ENCODE results near the gene MTURN. TPM values are rescaled to one million over a fixed set of nuclear protein-coding genes. Genes with fewer than 3 reads are reported as not detected.
A peak's percentile ranks its signal among the peaks of the same experiment; 100 is the strongest.

The MTURN gene
- total and polyA plus RNA-seq, 7 experiments from 2014 or later = 2.7 to 38.7 (median 18.9) TPM

DNA sequence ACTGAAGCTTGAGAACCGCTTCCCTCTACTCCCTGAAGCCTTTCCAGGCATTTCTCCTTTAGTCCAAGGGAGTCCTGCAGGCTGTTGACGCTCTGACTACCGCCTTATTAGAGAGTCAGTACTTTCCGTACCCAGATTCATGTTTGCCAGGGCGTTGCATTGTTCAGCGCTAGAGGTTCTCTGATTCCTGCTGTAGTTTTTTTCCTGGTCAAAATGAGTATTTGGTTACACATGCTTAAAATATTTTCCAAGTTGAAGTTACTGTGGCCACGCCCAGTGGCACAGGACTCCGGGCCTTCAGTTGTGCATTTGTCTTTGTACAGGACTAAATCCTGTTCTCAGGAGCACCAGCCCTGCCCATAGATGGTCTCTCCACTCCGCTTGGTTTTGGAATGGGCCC is 7.9 kb downstream of the MTURN start:
- Histone ChIP-seq H3K9me3 (ENCODE audit: control insufficient read depth in 2 of 3, low read length in 3 of 3) (no peaks in the 10 kb centered on the region), H3K4me1 (ENCODE audit: control insufficient read depth in 2 of 2, insufficient read depth in 2 of 2, low read length in 2 of 2) (no peaks in the 10 kb centered on the region), H3K4me3 (ENCODE audit: low read length) (no peak overlapping the region), H3K36me3 (ENCODE audit: control insufficient read depth in 2 of 3, insufficient read depth in 3 of 3, low read length in 3 of 3) (no peaks in the 10 kb centered on the region), H3K27ac (ENCODE audit: low read depth, low read length) (no peak overlapping the region), H3K27me3 (ENCODE audit: control insufficient read depth in 2 of 2, insufficient read depth in 2 of 2, low read length in 2 of 2) (no peaks in the 10 kb centered on the region)
- Mint-ChIP-seq H3K4me3 (no peak overlapping the region), H3K4me1 (peaks cover 0 to 12% (median 4%) of the 10 kb centered on the region in 7 donors), H3K27me3 (peaks cover 0 to 2% (median 0%) of the 10 kb centered on the region in 5 donors), H3K9me3 (no peaks in the 10 kb centered on the region), H3K36me3 (no peaks in the 10 kb centered on the region), H3K27ac (no peak overlapping the region)
- ATAC-seq (no peak), DNase-seq (no peak)
- ChIA-PET CTCF (no interaction called here), POLR2A (no interaction called here)
- intact Hi-C loops (cut with micrococcal nuclease) = no loop called here

DNA sequence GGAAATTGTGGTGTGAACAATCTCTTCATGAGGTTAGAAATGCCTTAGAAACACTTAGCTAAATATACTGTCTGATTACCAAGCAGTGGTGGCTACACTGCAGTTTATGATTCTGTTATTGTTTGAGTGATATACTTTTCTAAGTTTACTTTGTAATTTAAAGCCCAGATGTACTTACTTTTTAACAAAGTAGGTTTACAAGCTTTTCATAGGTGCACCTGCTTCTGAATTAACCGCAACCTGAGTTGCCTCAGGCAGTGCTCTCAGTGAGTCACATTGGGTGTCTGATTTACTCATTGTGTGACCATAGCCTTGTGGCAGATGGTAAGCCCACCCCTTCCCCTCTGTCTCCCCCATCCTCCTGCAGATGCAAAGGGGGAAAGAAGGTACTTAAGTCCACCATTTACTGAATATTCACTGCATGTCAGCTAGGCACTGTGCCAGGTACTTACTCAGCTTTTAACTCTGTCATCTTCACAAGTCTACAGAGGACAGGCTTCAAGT is 9.0 kb downstream of the MTURN start:
- Histone ChIP-seq H3K4me3 (ENCODE audit: low read length) (no peak overlapping the region), H3K9me3 (ENCODE audit: control insufficient read depth in 2 of 3, low read length in 3 of 3) (no peaks in the 10 kb centered on the region), H3K27me3 (ENCODE audit: control insufficient read depth in 2 of 2, insufficient read depth in 2 of 2, low read length in 2 of 2) (no peaks in the 10 kb centered on the region), H3K27ac (ENCODE audit: low read depth, low read length) (no peak overlapping the region), H3K36me3 (ENCODE audit: control insufficient read depth in 2 of 3, insufficient read depth in 3 of 3, low read length in 3 of 3) (no peaks in the 10 kb centered on the region), H3K4me1 (ENCODE audit: control insufficient read depth in 2 of 2, insufficient read depth in 2 of 2, low read length in 2 of 2) (peaks cover 0 to 6% of the 10 kb centered on the region in 2 donors)
- DNase-seq = no peak
- CTCF ChIA-PET = no interaction called here
- POLR2A ChIA-PET = interaction anchor here (1.1 kb wide), 2 partner anchors 9 to 14 kb away, joined by 3 to 4 read pairs; partner anchors contain the start of gene MTURN
- intact Hi-C loops (cut with micrococcal nuclease) = no loop called here
- peaks cover 0 to 2% (median 0%) of the 10 kb centered on the region in 5 donors for H3K36me3 Mint-ChIP-seq
- H3K27ac Mint-ChIP-seq = peak overlapping the region in 1 of 9 donors; percentile 6
- H3K4me3 Mint-ChIP-seq = no peak overlapping the region
- peaks cover 0 to 11% (median 4%) of the 10 kb centered on the region in 7 donors for H3K4me1 Mint-ChIP-seq
- H3K9me3 Mint-ChIP-seq = no peaks in the 10 kb centered on the region
- H3K27me3 Mint-ChIP-seq = no peaks in the 10 kb centered on the region
- ATAC-seq = no peak

DNA sequence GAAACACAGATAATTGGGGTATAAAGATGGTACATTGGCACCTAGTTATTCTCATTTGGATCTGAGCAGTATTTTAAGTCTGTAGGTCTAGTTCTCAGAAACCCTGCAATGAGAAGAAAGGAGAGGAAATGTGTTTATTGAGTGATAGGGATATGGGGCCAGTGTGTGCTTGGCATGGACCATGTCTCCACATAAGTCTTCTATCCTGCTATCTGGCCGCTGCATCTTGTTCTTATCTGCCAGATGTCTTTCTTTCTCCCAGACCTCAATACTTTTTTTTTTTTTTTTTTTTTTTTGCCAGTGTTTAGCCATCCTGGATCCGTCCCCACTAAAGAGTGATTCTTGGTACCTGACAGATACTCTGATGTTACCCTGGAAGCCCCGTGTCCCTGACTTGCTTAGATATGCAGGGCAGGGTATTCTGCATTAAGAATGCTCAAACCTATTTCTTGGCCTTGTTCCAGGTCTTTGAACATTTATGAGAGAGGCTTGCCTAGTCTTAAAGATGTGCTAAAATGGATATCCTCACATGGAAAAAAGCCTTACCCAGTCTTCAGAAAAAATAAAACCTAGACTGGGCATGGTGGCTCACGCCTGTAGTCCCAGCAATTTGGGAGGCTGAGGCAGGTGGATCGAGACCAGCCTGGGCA is 10.0 kb downstream of the MTURN start:
- no peak overlapping the region for H3K27ac ChIP-seq (ENCODE audit: low read depth, low read length)
- ChIA-PET CTCF (no interaction called here), POLR2A (interaction anchor here (1.1 to 1.2 kb wide), 2 partner anchors 10 to 13 kb away, joined by 3 to 4 read pairs; partner anchors contain the start of gene MTURN)
- intact Hi-C loops (cut with micrococcal nuclease) = no loop called here
- H3K4me3 ChIP-seq (ENCODE audit: low read length) = no peak overlapping the region
- no peaks in the 10 kb centered on the region for H3K9me3 ChIP-seq (ENCODE audit: control insufficient read depth in 2 of 3, low read length in 3 of 3)
- Mint-ChIP-seq H3K36me3 (peaks cover 0 to 2% (median 0%) of the 10 kb centered on the region in 5 donors), H3K9me3 (no peaks in the 10 kb centered on the region), H3K4me3 (no peak overlapping the region), H3K27ac (peak overlapping the region in 1 of 9 donors; percentile 39), H3K27me3 (no peaks in the 10 kb centered on the region), H3K4me1 (peaks cover 0 to 15% (median 4%) of the 10 kb centered on the region in 7 donors)
- ATAC-seq (no peak), DNase-seq (no peak)
- H3K27me3 ChIP-seq (ENCODE audit: control insufficient read depth in 2 of 2, insufficient read depth in 2 of 2, low read length in 2 of 2) = no peaks in the 10 kb centered on the region
- no peaks in the 10 kb centered on the region for H3K36me3 ChIP-seq (ENCODE audit: control insufficient read depth in 2 of 3, insufficient read depth in 3 of 3, low read length in 3 of 3)
- H3K4me1 ChIP-seq (ENCODE audit: control insufficient read depth in 2 of 2, insufficient read depth in 2 of 2, low read length in 2 of 2) = peaks cover 0 to 14% of the 10 kb centered on the region in 2 donors

DNA sequence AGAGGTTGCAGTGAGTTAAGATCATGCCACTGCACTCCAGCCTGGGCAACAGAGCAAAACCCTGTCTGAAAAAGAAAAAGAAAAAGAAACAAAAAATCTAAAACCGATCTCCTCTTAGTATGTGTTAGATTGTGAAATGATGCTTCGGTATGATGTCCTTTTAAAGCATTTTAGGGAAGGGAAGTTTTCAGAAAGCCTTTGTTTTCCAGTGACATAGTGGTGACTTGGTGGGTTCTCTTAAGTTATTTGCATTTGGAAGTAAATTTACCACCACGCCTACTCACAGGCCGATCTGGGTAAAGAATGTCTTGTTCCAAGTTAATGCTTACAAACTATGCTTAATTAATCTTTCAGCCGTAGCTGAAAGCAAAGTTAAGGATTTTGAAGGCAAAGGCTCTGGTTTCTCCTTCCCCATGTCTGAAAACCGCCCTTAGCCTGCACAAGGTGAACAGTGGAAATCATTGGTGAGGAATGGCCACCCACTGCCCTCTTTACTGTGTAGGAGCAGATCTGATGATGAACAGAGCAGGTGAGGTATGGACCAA is 10.7 kb downstream of the MTURN start:
- ATAC-seq (no peak), DNase-seq (no peak)
- H3K9me3 ChIP-seq (ENCODE audit: control insufficient read depth in 2 of 3, low read length in 3 of 3) = no peaks in the 10 kb centered on the region
- H3K27ac Mint-ChIP-seq = no peak overlapping the region
- no peaks in the 10 kb centered on the region for H3K27me3 Mint-ChIP-seq
- no peak overlapping the region for H3K4me3 Mint-ChIP-seq
- intact Hi-C loops (cut with micrococcal nuclease) = no loop called here
- peaks cover 0 to 14% of the 10 kb centered on the region in 2 donors for H3K4me1 ChIP-seq (ENCODE audit: control insufficient read depth in 2 of 2, insufficient read depth in 2 of 2, low read length in 2 of 2)
- no peak overlapping the region for H3K4me3 ChIP-seq (ENCODE audit: low read length)
- H3K27ac ChIP-seq (ENCODE audit: low read depth, low read length) = no peak overlapping the region
- peaks cover 0 to 17% (median 3%) of the 10 kb centered on the region in 7 donors for H3K4me1 Mint-ChIP-seq
- POLR2A ChIA-PET = interaction anchor here (1.2 kb wide), 1 partner anchor 12 kb away, joined by 3 read pairs; no protein-coding TSS in a partner anchor
- H3K36me3 Mint-ChIP-seq = peaks cover 0 to 5% (median 0%) of the 10 kb centered on the region in 5 donors
- CTCF ChIA-PET = no interaction called here
- no peaks in the 10 kb centered on the region for H3K9me3 Mint-ChIP-seq
- H3K36me3 ChIP-seq (ENCODE audit: control insufficient read depth in 2 of 3, insufficient read depth in 3 of 3, low read length in 3 of 3) = no peaks in the 10 kb centered on the region
- no peaks in the 10 kb centered on the region for H3K27me3 ChIP-seq (ENCODE audit: control insufficient read depth in 2 of 2, insufficient read depth in 2 of 2, low read length in 2 of 2)

DNA sequence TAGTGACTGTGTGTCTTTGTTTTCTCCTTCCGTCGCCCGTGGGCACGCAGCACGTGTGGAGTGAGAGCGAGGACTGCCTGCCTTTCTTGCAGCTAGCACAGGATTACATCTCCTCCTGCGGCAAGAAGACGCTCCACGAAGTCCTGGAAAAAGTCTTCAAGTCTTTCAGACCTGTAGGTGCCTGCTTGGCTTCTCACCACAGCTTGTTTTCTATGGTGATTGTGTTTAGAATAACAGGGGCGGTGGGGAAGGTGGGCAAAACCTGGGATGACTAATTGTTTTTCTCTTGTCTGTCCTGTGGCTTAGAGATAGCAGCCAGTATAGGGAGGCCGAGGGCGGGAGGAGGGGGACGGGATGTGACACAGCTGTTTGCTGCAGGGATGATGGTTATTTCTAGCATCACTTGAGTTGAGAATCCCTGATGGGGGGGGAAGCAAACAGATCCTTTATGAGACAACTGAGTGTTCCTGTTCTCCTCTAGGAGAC is 11.4 kb downstream of the MTURN start:
- CTCF ChIA-PET = no interaction called here
- no peak overlapping the region for H3K27ac ChIP-seq (ENCODE audit: low read depth, low read length)
- H3K36me3 Mint-ChIP-seq = peaks cover 0 to 5% (median 0%) of the 10 kb centered on the region in 5 donors
- ATAC-seq (peak; percentile 46), DNase-seq (no peak)
- peaks cover 0 to 16% (median 3%) of the 10 kb centered on the region in 7 donors for H3K4me1 Mint-ChIP-seq
- H3K4me3 ChIP-seq (ENCODE audit: low read length) = no peak overlapping the region
- intact Hi-C loops (cut with micrococcal nuclease) = no loop called here
- H3K4me1 ChIP-seq (ENCODE audit: control insufficient read depth in 2 of 2, insufficient read depth in 2 of 2, low read length in 2 of 2) = peaks cover 0 to 14% of the 10 kb centered on the region in 2 donors
- no peaks in the 10 kb centered on the region for H3K9me3 Mint-ChIP-seq
- POLR2A ChIA-PET = interaction anchor here (1.2 to 1.9 kb wide), 3 partner anchors 9 to 12 kb away, joined by 3 to 9 read pairs (median 5); partner anchors contain the start of gene MTURN
- H3K36me3 ChIP-seq (ENCODE audit: control insufficient read depth in 2 of 3, insufficient read depth in 3 of 3, low read length in 3 of 3) = no peaks in the 10 kb centered on the region
- H3K4me3 Mint-ChIP-seq = no peak overlapping the region
- H3K27ac Mint-ChIP-seq = no peak overlapping the region
- no peaks in the 10 kb centered on the region for H3K27me3 Mint-ChIP-seq
- no peaks in the 10 kb centered on the region for H3K9me3 ChIP-seq (ENCODE audit: control insufficient read depth in 2 of 3, low read length in 3 of 3)
- H3K27me3 ChIP-seq (ENCODE audit: control insufficient read depth in 2 of 2, insufficient read depth in 2 of 2, low read length in 2 of 2) = no peaks in the 10 kb centered on the region

DNA sequence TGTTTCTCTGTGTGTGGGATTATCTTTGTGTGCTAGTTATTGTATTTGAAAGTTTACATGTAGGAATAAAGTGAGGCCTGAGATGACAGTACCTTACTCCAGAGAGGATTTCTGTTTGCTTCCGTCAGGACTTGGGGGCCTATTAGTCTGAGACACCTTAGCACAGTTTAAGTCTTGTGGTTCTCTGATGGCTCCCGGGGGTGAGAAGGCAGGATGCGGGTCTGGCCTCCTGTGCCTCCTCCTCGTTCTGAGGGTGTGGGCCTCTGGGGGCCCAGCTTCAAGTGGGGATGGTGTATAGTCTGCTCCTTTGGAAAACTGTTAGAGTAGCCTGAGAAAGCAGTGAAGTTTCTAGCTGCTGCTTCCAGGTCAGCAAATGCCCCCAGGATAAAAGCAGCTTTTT is 12.4 kb downstream of the MTURN start:
- H3K27ac ChIP-seq (ENCODE audit: low read depth, low read length) = no peak overlapping the region
- ATAC-seq (no peak), DNase-seq (no peak)
- H3K4me1 ChIP-seq (ENCODE audit: control insufficient read depth in 2 of 2, insufficient read depth in 2 of 2, low read length in 2 of 2) = peaks cover 0 to 14% of the 10 kb centered on the region in 2 donors
- intact Hi-C loops (cut with micrococcal nuclease) = no loop called here
- H3K4me1 Mint-ChIP-seq = peaks cover 0 to 16% (median 3%) of the 10 kb centered on the region in 7 donors
- H3K36me3 ChIP-seq (ENCODE audit: control insufficient read depth in 2 of 3, insufficient read depth in 3 of 3, low read length in 3 of 3) = no peaks in the 10 kb centered on the region
- ChIA-PET POLR2A (interaction anchor here (1.6 to 1.9 kb wide), 2 partner anchors 11 to 12 kb away, joined by 5 to 9 read pairs; partner anchors contain the start of gene MTURN), CTCF (no interaction called here)
- no peak overlapping the region for H3K4me3 ChIP-seq (ENCODE audit: low read length)
- no peaks in the 10 kb centered on the region for H3K9me3 Mint-ChIP-seq
- peaks cover 0 to 6% (median 0%) of the 10 kb centered on the region in 5 donors for H3K36me3 Mint-ChIP-seq
- no peak overlapping the region for H3K4me3 Mint-ChIP-seq
- H3K27me3 ChIP-seq (ENCODE audit: control insufficient read depth in 2 of 2, insufficient read depth in 2 of 2, low read length in 2 of 2) = no peaks in the 10 kb centered on the region
- no peaks in the 10 kb centered on the region for H3K9me3 ChIP-seq (ENCODE audit: control insufficient read depth in 2 of 3, low read length in 3 of 3)
- H3K27ac Mint-ChIP-seq = no peak overlapping the region
- H3K27me3 Mint-ChIP-seq = no peaks in the 10 kb centered on the region

Data from naive thymus-derived CD4-positive, alpha-beta T cell (primary cell).